T-cell (primary cell): ENCODE measurements around the gene PSMB2. TPM values are rescaled to one million over a fixed set of nuclear protein-coding genes. Genes with fewer than 3 reads are reported as not detected.

Source experiments
- ATAC-seq, 4 experiments: fragments of 200-7000 bp in 3 of 4; fragments of 150-1000 bp in 1 of 4; cut with Tn5 transposase; replicated peaks in 1 of 4; 1 replicate in 3 of 4; 2 replicates in 1 of 4; pipeline ENCODE4 v1.10.0; 2021; ENCODE audit warnings: moderate library complexity in 3 of 4, mild to moderate bottlenecking in 2 of 4, moderate number of reproducible peaks in 1 of 4
- CTCF ChIA-PET, 2 donors: fragments of 300-600 bp; sonication (Branson Sonifier 250); formaldehyde crosslinking; loops; one replicate each; lab custom pipeline; 2022; ENCODE audit warnings: antibody characterized with exemption in 2 of 2; lab: Charles Lee
- POLR2A ChIA-PET, 2 donors: fragments of 300-600 bp; sonication (Branson Sonifier 250); formaldehyde crosslinking; loops; one replicate each; lab custom pipeline; 2022; ENCODE audit warnings: antibody characterized with exemption in 2 of 2; lab: Charles Lee
- DNase-seq, 35 experiments: peaks; one replicate each; pipeline versions ENCODE4 v3.0.0 to v3.0.0-alpha.2; 2013 to 2023
- H3K27ac ChIP-seq: one replicate; pipeline ENCODE4 v1.5.1; 2013; ENCODE audit warnings: low read length
- H3K27me3 ChIP-seq, 2 experiments: replicated peaks in 1 of 2; 1 replicate in 1 of 2; 2 replicates in 1 of 2; pipeline versions ENCODE4 v1.6.1 to v1.7.0; 2013; ENCODE audit warnings: low read length in 1 of 2, mixed read lengths in 1 of 2; ENCODE audit not compliant: control insufficient read depth in 2 of 2, insufficient read depth in 2 of 2; ENCODE audit errors: extremely low read depth in 1 of 2
- H3K36me3 ChIP-seq, 2 donors: 1 replicate in 1 of 2; 2 replicates in 1 of 2; pipeline versions ENCODE4 v1.6.1 to v1.7.0; 2013; ENCODE audit warnings: low read length in 1 of 2; ENCODE audit not compliant: control insufficient read depth in 2 of 2, insufficient read depth in 1 of 2; ENCODE audit errors: extremely low read depth in 1 of 2
- H3K4me1 ChIP-seq, 2 experiments: 1 replicate in 1 of 2; 2 replicates in 1 of 2; pipeline versions ENCODE4 v1.6.1 to v1.7.0; 2013; ENCODE audit warnings: low read length in 2 of 2, mixed read lengths in 1 of 2; ENCODE audit not compliant: insufficient read depth in 2 of 2, control insufficient read depth in 1 of 2; ENCODE audit errors: extremely low read depth in 1 of 2
- H3K4me3 ChIP-seq, 2 donors: 1 replicate in 1 of 2; 2 replicates in 1 of 2; pipeline versions ENCODE4 v1.5.1 to v1.7.0; 2013; ENCODE audit warnings: mild to moderate bottlenecking in 2 of 2, low read length in 1 of 2, moderate library complexity in 1 of 2; ENCODE audit not compliant: control insufficient read depth in 1 of 2; ENCODE audit errors: extremely low read depth in 1 of 2
- H3K9me3 ChIP-seq: 2 replicates; pipeline ENCODE4 v1.7.0; 2013
- H3K27ac Mint-ChIP-seq, 2 donors: one replicate each; pipeline ENCODE4 v1.8.0; 2020 to 2021; ENCODE audit warnings: mild to moderate bottlenecking in 2 of 2, mixed read lengths in 2 of 2
- H3K27me3 Mint-ChIP-seq, 2 donors: one replicate each; pipeline ENCODE4 v1.8.0; 2021 to 2022; ENCODE audit warnings: mixed read lengths in 2 of 2
- H3K36me3 Mint-ChIP-seq: one replicate; pipeline ENCODE4 v1.8.0; 2021; ENCODE audit warnings: mixed read lengths
- H3K4me1 Mint-ChIP-seq, 3 donors: one replicate each; pipeline ENCODE4 v1.8.0; 2020 to 2022; ENCODE audit warnings: mixed read lengths in 3 of 3, mild to moderate bottlenecking in 1 of 3
- H3K4me3 Mint-ChIP-seq, 3 donors: one replicate each; pipeline ENCODE4 v1.8.0; 2020 to 2022; ENCODE audit warnings: mild to moderate bottlenecking in 3 of 3, mixed read lengths in 3 of 3, moderate library complexity in 3 of 3
- H3K9me3 Mint-ChIP-seq, 3 donors: one replicate each; pipeline ENCODE4 v1.8.0; 2020 to 2022; ENCODE audit warnings: mixed read lengths in 3 of 3
- WGBS: methylation state at CpG from one replicate; pipeline ENCODE4 v1.1.5; 2013; ENCODE audit warnings: missing lambda C conversion rate; ENCODE audit not compliant: insufficient coverage; 5-methylcytosine and 5-hydroxymethylcytosine counted together
- total RNA-seq, 35 experiments: library from RNA in 6 of 35; stranded (reverse) in 6 of 35; fragments of 120-200 nt in 1 of 35; gene quantifications; one replicate each; pipeline versions ENCODE4 v1.2.1 to v1.2.4 and lab custom pipeline; 2013 to 2026

Gene PSMB2
- total RNA-seq, 5 donors from 2014 or later (not counting 1 experiment from before 2014, with no cell fraction given), result 26.3 to 37.7 (median 27.1) TPM

DNA sequence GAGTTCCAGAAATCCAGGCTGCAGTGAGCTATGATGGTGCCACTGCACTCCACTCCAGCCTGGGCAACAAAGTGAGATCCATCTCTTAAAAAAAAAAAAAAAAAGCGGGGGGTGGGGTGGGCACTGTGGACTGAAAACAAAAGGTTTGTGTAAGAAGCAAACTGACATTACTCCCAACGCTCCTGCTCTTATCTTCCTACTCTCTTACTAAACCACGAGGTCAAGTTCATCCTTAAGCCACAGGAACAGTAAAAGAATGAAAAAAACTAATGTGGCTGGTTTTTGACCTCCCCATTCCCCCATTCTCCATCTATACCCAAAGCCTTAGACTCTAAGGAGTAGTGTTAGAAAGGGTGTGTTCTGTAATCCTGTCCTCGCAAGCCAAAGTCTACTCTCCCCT, 37.4 kb downstream of the PSMB2 start:
- Mint-ChIP-seq H3K27ac (no peak overlapping the region), H3K36me3 (peaks cover 53% of the 10 kb centered on the region), H3K9me3 (no peaks in the 10 kb centered on the region), H3K4me1 (peaks cover 7 to 12% (median 8%) of the 10 kb centered on the region in 3 donors), H3K4me3 (no peak overlapping the region), H3K27me3 (no peaks in the 10 kb centered on the region)
- CTCF ChIA-PET, result no interaction called here
- H3K36me3 ChIP-seq, result peaks cover 6 to 60% of the 10 kb centered on the region in 2 donors
- no peaks in the 10 kb centered on the region for H3K9me3 ChIP-seq
- no peak for ATAC-seq
- no peaks in the 10 kb centered on the region for H3K27me3 ChIP-seq
- POLR2A ChIA-PET, result no interaction called here
- DNase-seq, result no peak
- no peak overlapping the region for H3K27ac ChIP-seq
- WGBS, result no CpG with 5 or more reads among the region's 4 CpGs
- H3K4me3 ChIP-seq, result no peak overlapping the region
- H3K4me1 ChIP-seq, result no peaks in the 10 kb centered on the region

GRCh38 chr1:35603468-35603867, 37.9 kb downstream of the PSMB2 start:
- no peak overlapping the region for H3K27ac Mint-ChIP-seq

DNA sequence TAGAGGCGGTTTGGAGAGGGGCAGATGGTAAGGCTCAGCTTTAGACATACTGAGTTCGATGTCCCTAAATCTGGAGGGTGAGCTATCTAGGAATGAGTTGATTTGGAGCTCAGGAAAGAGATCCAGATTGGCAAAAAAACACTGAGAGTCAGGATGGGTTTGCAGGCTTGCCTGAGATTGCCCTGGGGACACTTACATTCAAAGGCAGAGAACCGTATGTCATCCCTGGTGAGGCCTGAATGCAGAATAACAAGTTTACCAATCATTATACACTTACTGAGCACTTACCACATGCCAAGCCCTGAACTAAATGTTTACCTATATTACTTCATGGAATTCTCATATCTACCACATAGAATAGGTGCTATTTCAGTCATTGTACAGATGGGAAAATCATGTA, 40.7 kb downstream of the PSMB2 start:
- Histone ChIP-seq H3K27me3 (no peaks in the 10 kb centered on the region), H3K27ac (no peak overlapping the region), H3K9me3 (no peaks in the 10 kb centered on the region), H3K36me3 (peaks cover 9 to 40% of the 10 kb centered on the region in 2 donors), H3K4me1 (no peaks in the 10 kb centered on the region), H3K4me3 (no peak overlapping the region)
- peaks cover 32% of the 10 kb centered on the region for H3K36me3 Mint-ChIP-seq
- no peaks in the 10 kb centered on the region for H3K27me3 Mint-ChIP-seq
- no peak for ATAC-seq
- H3K27ac Mint-ChIP-seq, result no peak overlapping the region
- 100% methylated on average over 2 of the region's 3 CpGs for WGBS
- no peak for DNase-seq
- H3K9me3 Mint-ChIP-seq, result no peaks in the 10 kb centered on the region
- no peaks in the 10 kb centered on the region for H3K4me1 Mint-ChIP-seq
- ChIA-PET CTCF (no interaction called here), POLR2A (no interaction called here)
- H3K4me3 Mint-ChIP-seq, result no peak overlapping the region

More at GRCh38 chr1:35603468-35603867, 37.9 kb downstream of the PSMB2 start:
- no peaks in the 10 kb centered on the region for H3K9me3 Mint-ChIP-seq
- no peaks in the 10 kb centered on the region for H3K27me3 ChIP-seq
- POLR2A ChIA-PET, result no interaction called here
- 83% methylated on average over 1 of the region's 3 CpGs for WGBS
- H3K4me3 ChIP-seq, result no peak overlapping the region
- H3K4me1 Mint-ChIP-seq, result peaks cover 7 to 12% (median 8%) of the 10 kb centered on the region in 3 donors
- peaks cover 50% of the 10 kb centered on the region for H3K36me3 Mint-ChIP-seq
- CTCF ChIA-PET, result no interaction called here
- H3K36me3 ChIP-seq, result peaks cover 5 to 56% of the 10 kb centered on the region in 2 donors
- ATAC-seq (no peak), DNase-seq (no peak)
- H3K9me3 ChIP-seq, result no peaks in the 10 kb centered on the region
- no peaks in the 10 kb centered on the region for H3K27me3 Mint-ChIP-seq
- H3K4me1 ChIP-seq, result no peaks in the 10 kb centered on the region
- H3K4me3 Mint-ChIP-seq, result no peak overlapping the region
- no peak overlapping the region for H3K27ac ChIP-seq

DNA sequence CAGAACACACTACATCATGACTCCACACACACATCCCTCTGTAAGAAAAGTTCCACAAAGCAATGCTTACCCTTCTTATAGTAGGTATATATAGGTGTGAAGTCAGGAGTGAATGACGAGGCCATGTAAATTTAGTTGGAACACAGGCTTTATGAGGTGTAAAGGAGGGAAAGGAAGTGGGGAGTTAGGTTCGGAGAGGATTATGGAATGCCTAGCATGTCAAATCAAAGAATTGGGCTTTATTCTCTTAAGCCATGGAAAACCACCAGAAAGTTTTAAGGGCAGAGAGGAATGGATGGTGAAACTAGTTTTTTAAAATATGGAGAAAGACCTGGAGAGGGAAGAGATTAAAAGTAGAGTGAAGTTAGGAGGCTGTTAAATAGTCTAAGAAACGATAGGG, 41.9 kb downstream of the PSMB2 start:
- peaks cover 26% of the 10 kb centered on the region for H3K36me3 Mint-ChIP-seq
- no peaks in the 10 kb centered on the region for H3K9me3 ChIP-seq
- no peaks in the 10 kb centered on the region for H3K27me3 ChIP-seq
- H3K36me3 ChIP-seq, result peaks cover 9 to 29% of the 10 kb centered on the region in 2 donors
- no peak for DNase-seq
- ChIA-PET POLR2A (no interaction called here), CTCF (interaction anchor here in 1 of 2 donors (0.6 kb wide), 2 partner anchors 13 to 184 kb away, joined by 3 to 5 read pairs; no protein-coding TSS in a partner anchor)
- peak overlapping the region in 1 of 2 donors; percentile 59 for H3K27ac Mint-ChIP-seq
- no peaks in the 10 kb centered on the region for H3K27me3 Mint-ChIP-seq
- H3K4me1 ChIP-seq, result no peaks in the 10 kb centered on the region
- H3K4me3 Mint-ChIP-seq, result no peak overlapping the region
- H3K27ac ChIP-seq, result no peak overlapping the region
- 91% methylated on average over 3 of the region's 3 CpGs for WGBS
- no peak overlapping the region for H3K4me3 ChIP-seq
- no peak for ATAC-seq
- H3K9me3 Mint-ChIP-seq, result no peaks in the 10 kb centered on the region
- H3K4me1 Mint-ChIP-seq, result no peaks in the 10 kb centered on the region

DNA sequence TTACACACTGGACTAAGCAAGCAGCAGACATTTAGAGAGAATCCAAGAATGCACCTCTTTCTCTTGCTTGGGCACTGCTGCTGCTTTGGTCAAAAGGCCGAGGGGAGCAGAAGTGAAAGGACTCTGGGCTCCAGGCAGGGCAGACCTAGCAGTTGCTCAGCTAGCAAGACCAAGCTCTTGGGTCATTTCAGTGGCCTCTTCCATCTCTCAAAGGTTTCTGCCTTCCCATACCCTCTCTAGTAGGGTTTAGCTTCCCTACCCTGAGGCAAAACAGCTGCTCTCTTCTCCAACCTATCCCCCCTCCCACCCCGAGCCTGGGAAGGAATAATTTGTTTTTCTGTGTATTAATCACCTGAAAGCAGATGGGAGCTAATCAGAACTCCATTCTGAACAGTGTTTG, 42.4 kb downstream of the PSMB2 start:
- H3K36me3 Mint-ChIP-seq, result peaks cover 22% of the 10 kb centered on the region
- no CpG with 5 or more reads among the region's 2 CpGs for WGBS
- no peak for ATAC-seq

DNA sequence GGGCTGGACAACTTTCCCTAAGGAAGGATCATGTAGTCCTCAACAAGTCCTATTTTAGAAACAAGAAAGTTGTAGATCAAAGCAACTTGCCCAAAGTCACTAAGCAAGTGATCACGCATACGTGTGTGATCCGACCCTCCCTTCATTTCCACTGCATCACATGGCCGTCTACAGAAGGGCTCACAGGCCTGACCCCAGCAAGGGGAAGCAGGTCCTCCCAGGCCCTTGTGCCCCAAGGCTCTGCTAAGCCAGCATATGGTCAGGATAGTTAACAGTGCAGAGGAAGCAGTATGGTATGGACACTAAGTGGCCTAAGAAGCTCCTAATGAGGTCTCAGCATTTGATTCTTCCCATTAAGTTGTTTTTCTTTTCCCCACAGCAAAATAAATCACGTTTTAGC, 43.5 kb downstream of the PSMB2 start:
- H3K36me3 ChIP-seq, result peaks cover 4 to 16% of the 10 kb centered on the region in 2 donors
- H3K36me3 Mint-ChIP-seq, result peaks cover 14% of the 10 kb centered on the region
- ChIA-PET POLR2A (no interaction called here), CTCF (no interaction called here)
- no peak overlapping the region for H3K4me3 Mint-ChIP-seq
- no peaks in the 10 kb centered on the region for H3K9me3 ChIP-seq
- no peak overlapping the region for H3K27ac Mint-ChIP-seq
- ATAC-seq (no peak), DNase-seq (no peak)
- H3K4me3 ChIP-seq, result no peak overlapping the region
- no peak overlapping the region for H3K27ac ChIP-seq
- H3K27me3 ChIP-seq, result no peaks in the 10 kb centered on the region
- H3K4me1 Mint-ChIP-seq, result peaks cover 0 to 8% (median 7%) of the 10 kb centered on the region in 3 donors
- no peaks in the 10 kb centered on the region for H3K27me3 Mint-ChIP-seq
- no CpG with 5 or more reads among the region's 5 CpGs for WGBS
- peaks cover 0 to 5% of the 10 kb centered on the region in 2 experiments for H3K4me1 ChIP-seq
- no peaks in the 10 kb centered on the region for H3K9me3 Mint-ChIP-seq

More for the DNA sequence above, 42.4 kb downstream of the PSMB2 start:
- peaks cover 0 to under 1% (median 0%) of the 10 kb centered on the region in 3 donors for H3K4me1 Mint-ChIP-seq
- ChIA-PET CTCF (interaction anchor here in 1 of 2 donors (0.6 kb wide), 1 partner anchor 184 kb away, joined by 3 read pairs; no protein-coding TSS in a partner anchor), POLR2A (no interaction called here)
- Histone ChIP-seq H3K4me3 (no peak overlapping the region), H3K9me3 (no peaks in the 10 kb centered on the region), H3K4me1 (no peaks in the 10 kb centered on the region), H3K27me3 (no peaks in the 10 kb centered on the region), H3K36me3 (peaks cover 9 to 25% of the 10 kb centered on the region in 2 donors), H3K27ac (no peak overlapping the region)
- peak overlapping the region in 1 of 2 donors; percentile 59 for H3K27ac Mint-ChIP-seq
- DNase-seq, result no peak
- H3K27me3 Mint-ChIP-seq, result no peaks in the 10 kb centered on the region
- no peaks in the 10 kb centered on the region for H3K9me3 Mint-ChIP-seq
- H3K4me3 Mint-ChIP-seq, result no peak overlapping the region
